ENCODE results near the gene KLHDC7A.
A peak's percentile ranks its signal among the peaks of the same experiment; 100 is the strongest.
"Not testable (repeated sequence)": the region's sequence is repeated elsewhere in the genome, so short reads cannot be mapped to it uniquely, and the experiment has no call there.

Gene KLHDC7A

GRCh38 chr1:18480315-18481189 is at the start of gene KLHDC7A:
Gene KLHDC7A, plus strand, starts transcription at chr1:18480930. Its CDS starts 52 bp downstream, at chr1:18480982.
- peak; percentile 12 for DNase-seq

GRCh38 chr1:18434041-18434440 is 46.7 kb upstream of the KLHDC7A start:
- DNase-seq: no peak

GRCh38 chr1:18440385-18441226 is 40.1 kb upstream of the KLHDC7A start:
- DNase-seq: no peak

GRCh38 chr1:18443587-18444520 is 36.9 kb upstream of the KLHDC7A start:
- no peak for DNase-seq

GRCh38 chr1:18444563-18444962 is 36.2 kb upstream of the KLHDC7A start:
- no peak for DNase-seq

GRCh38 chr1:18446751-18447150 is 34.0 kb upstream of the KLHDC7A start:
- DNase-seq: no peak

- no peak for DNase-seq
Measured at GRCh38 chr1:18447509-18448220, 33.1 kb upstream of the KLHDC7A start.

GRCh38 chr1:18448889-18449288 is 31.8 kb upstream of the KLHDC7A start:
- DNase-seq: no peak

- no peak for DNase-seq
Measured at GRCh38 chr1:18452550-18452949, 28.2 kb upstream of the KLHDC7A start.

- no peak for DNase-seq
Measured at GRCh38 chr1:18458133-18459092, 22.3 kb upstream of the KLHDC7A start.

- DNase-seq: no peak
Measured at GRCh38 chr1:18461656-18462055, 19.1 kb upstream of the KLHDC7A start.

- DNase-seq: not testable (repeated sequence)
Measured at GRCh38 chr1:18462517-18462916, 18.2 kb upstream of the KLHDC7A start.

- DNase-seq: no peak
Measured at GRCh38 chr1:18463063-18463462, 17.7 kb upstream of the KLHDC7A start.

GRCh38 chr1:18463984-18464664 is 16.6 kb upstream of the KLHDC7A start:
- DNase-seq: no peak

- no peak for DNase-seq
Measured at GRCh38 chr1:18464665-18465050, 16.1 kb upstream of the KLHDC7A start.

GRCh38 chr1:18466676-18467075 is 14.1 kb upstream of the KLHDC7A start:
- no peak for DNase-seq

GRCh38 chr1:18468570-18468969 is 12.2 kb upstream of the KLHDC7A start:
- DNase-seq: no peak

- no peak for DNase-seq
Measured at GRCh38 chr1:18469514-18469913, 11.2 kb upstream of the KLHDC7A start.

- no peak for DNase-seq
Measured at GRCh38 chr1:18470671-18471355, 9.9 kb upstream of the KLHDC7A start.

All from inflammatory macrophage treated with lipopolysaccharide for 4 hours (primary cell).